Right atrium auricular region (tissue), 2 donors: Measurements from ENCODE around the gene TMEM86B. TPM values are rescaled to one million over a fixed set of nuclear protein-coding genes. Genes with fewer than 3 reads are reported as not detected.

Source experiments
- DNase-seq: peaks from one replicate; pipeline ENCODE4 v3.0.0-alpha.2; 2019; ENCODE audit warnings: low spot score
- H3K27ac ChIP-seq, 2 donors: fragments of 200-600 bp; sonication (generic); 1 replicate in 1 of 2; 2 replicates in 1 of 2; pipeline ENCODE4 v1.5.1; 2016 to 2019
- H3K27me3 ChIP-seq, 2 donors: fragments of 200-600 bp; sonication (generic); one replicate each; pipeline versions ENCODE4 v1.5.1 to v1.6.0; 2017 to 2019
- H3K36me3 ChIP-seq: fragments of 200-600 bp; sonication (generic); one replicate; pipeline ENCODE4 v1.5.1; 2016
- H3K4me1 ChIP-seq, 2 donors: fragments of 200-600 bp; sonication (generic); one replicate each; pipeline versions ENCODE4 v1.5.1 to v1.6.0; 2017 to 2019
- H3K4me3 ChIP-seq, 2 donors: fragments of 200-600 bp; sonication (generic); 1 replicate in 1 of 2; 2 replicates in 1 of 2; pipeline ENCODE4 v1.5.1; 2017 to 2019; ENCODE audit warnings: mild to moderate bottlenecking in 1 of 2, moderate library complexity in 1 of 2
- H3K9me3 ChIP-seq, 2 donors: fragments of 200-600 bp; sonication (generic); one replicate each; pipeline ENCODE4 v1.5.1; 2019
- CTCF ChIP-seq, 2 donors: fragments of 200-600 bp; sonication (generic); IDR thresholded peaks; one replicate each; pipeline ENCODE4 v1.5.1; 2019; ENCODE audit warnings: antibody characterized with exemption in 2 of 2
- total RNA-seq, 2 donors: library from RNA; depleted of rRNA; stranded (reverse); fragments of >200 nt; gene quantifications; one replicate each; pipeline ENCODE4 v1.1.0, GENCODE V29; 2016

The TMEM86B gene
- total RNA-seq, 2 donors from 2014 or later = 1.3 TPM; not detected in 1

- no peak for TF ChIP-seq CTCF (IDR thresholded peaks at IDR 0.05)
- DNase-seq = no peak
- H3K9me3 ChIP-seq = no peaks in the 10 kb centered on the region
- peaks cover 0 to 6% of the 10 kb centered on the region in 2 donors for H3K4me1 ChIP-seq
- H3K36me3 ChIP-seq = peaks cover 92% of the 10 kb centered on the region
- no peak overlapping the region for H3K4me3 ChIP-seq
- no peak overlapping the region for H3K27ac ChIP-seq
- no peaks in the 10 kb centered on the region for H3K27me3 ChIP-seq
These were observed 14.0 kb upstream of the TMEM86B start for GRCh38 chr19:55242517-55242916.

GRCh38 chr19:55241935-55242464 lies 13.4 kb upstream of the TMEM86B start:
- Histone ChIP-seq H3K27me3 (no peaks in the 10 kb centered on the region), H3K4me1 (peaks cover 0 to under 1% of the 10 kb centered on the region in 2 donors), H3K9me3 (no peaks in the 10 kb centered on the region), H3K27ac (no peak overlapping the region), H3K36me3 (peaks cover 97% of the 10 kb centered on the region), H3K4me3 (no peak overlapping the region)
- TF ChIP-seq CTCF (IDR thresholded peaks at IDR 0.05) = no peak
- no peak for DNase-seq

- no peak for TF ChIP-seq CTCF (IDR thresholded peaks at IDR 0.05)
- Histone ChIP-seq H3K27me3 (no peaks in the 10 kb centered on the region), H3K4me3 (no peak overlapping the region), H3K4me1 (no peaks in the 10 kb centered on the region), H3K36me3 (peaks cover 99% of the 10 kb centered on the region), H3K9me3 (no peaks in the 10 kb centered on the region), H3K27ac (no peak overlapping the region)
- DNase-seq = no peak
These were observed 12.8 kb upstream of the TMEM86B start for GRCh38 chr19:55241143-55241934.

GRCh38 chr19:55240713-55241020 lies 12.1 kb upstream of the TMEM86B start:
- Histone ChIP-seq H3K4me1 (no peaks in the 10 kb centered on the region), H3K27ac (no peak overlapping the region), H3K36me3 (peaks cover 99% of the 10 kb centered on the region), H3K4me3 (no peak overlapping the region), H3K9me3 (no peaks in the 10 kb centered on the region), H3K27me3 (no peaks in the 10 kb centered on the region)
- no peak for TF ChIP-seq CTCF (IDR thresholded peaks at IDR 0.05)
- no peak for DNase-seq

- Histone ChIP-seq H3K4me1 (no peaks in the 10 kb centered on the region), H3K27me3 (no peaks in the 10 kb centered on the region), H3K9me3 (no peaks in the 10 kb centered on the region), H3K36me3 (peaks cover 82% of the 10 kb centered on the region), H3K27ac (no peak overlapping the region), H3K4me3 (no peak overlapping the region)
- no peak for TF ChIP-seq CTCF (IDR thresholded peaks at IDR 0.05)
- no peak for DNase-seq
These were observed 10.4 kb upstream of the TMEM86B start for GRCh38 chr19:55239004-55239403.

GRCh38 chr19:55238030-55238429 lies 9.5 kb upstream of the TMEM86B start:
- Histone ChIP-seq H3K27me3 (no peaks in the 10 kb centered on the region), H3K4me3 (no peak overlapping the region), H3K27ac (no peak overlapping the region), H3K4me1 (no peaks in the 10 kb centered on the region), H3K36me3 (peaks cover 74% of the 10 kb centered on the region), H3K9me3 (no peaks in the 10 kb centered on the region)
- DNase-seq = no peak
- TF ChIP-seq CTCF (IDR thresholded peaks at IDR 0.05) = no peak
